CD4-positive, alpha-beta T cell treated with Interleukin-17A for 4 hours (primary cell): Measurements from ENCODE around the gene POTEM.
"Not testable (repeated sequence)": the region's sequence is repeated elsewhere in the genome, so short reads cannot be mapped to it uniquely, and the experiment has no call there.

ENCODE experiments used
- DNase-seq: peaks from one replicate; pipeline ENCODE4 v3.0.0-alpha.2; 2020; ENCODE audit warnings: mixed read lengths

The POTEM gene

DNA sequence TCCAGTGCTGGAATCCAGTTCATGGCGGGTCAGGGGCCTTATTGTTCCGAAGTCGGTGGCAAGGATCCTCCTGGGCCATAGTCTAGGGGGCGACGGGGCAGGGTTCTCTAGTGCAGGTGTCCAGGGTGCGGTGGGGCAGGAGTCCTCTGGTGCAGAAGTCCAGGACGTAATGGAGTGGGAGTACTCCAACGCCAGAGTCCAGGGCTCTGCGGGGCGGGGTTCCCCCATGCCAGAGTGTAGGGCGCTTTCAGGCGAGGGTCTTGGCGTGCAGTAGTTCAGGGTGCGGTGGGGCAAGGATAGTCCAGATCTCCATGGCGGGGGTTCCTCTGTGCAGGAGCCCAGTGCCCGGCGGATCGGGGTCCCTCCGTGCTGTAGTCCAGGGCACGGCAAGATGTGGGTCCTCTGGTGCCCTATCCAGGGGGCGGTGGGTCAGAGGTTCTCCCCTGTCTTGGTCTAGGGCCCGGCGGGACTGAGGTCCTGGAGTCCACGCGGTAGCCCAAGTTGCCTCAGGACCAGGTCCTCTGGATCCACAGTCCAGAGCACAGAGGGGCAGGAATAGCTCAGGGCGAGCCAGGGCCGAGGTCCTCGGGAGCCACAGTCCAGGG, 70.9 kb downstream of the POTEM start:
- not testable (repeated sequence) for DNase-seq

GRCh38 chr14:19038785-19039184, 71.6 kb downstream of the POTEM start:
- DNase-seq = not testable (repeated sequence)

DNA sequence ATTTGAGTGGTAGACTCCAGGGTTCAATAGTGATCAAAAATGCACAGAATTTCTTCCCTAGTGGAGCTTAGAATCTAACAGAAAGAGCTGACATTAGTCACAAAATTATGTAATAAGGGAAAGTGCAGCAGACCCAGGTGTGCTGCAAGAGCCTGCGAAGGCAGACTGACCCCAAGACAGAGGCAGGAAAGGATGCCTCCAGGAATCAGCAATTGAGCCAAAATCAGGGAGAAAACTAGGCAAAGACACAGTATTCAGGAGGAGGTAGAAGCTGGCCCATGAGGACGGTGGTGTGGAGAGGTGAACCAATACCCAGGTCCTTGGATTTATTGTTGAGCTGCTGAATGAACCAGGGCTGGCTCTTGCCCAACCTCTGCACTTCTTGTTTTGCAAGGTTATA, 76.2 kb downstream of the POTEM start:
- not testable (repeated sequence) for DNase-seq
